Endothelial cell (in vitro differentiated cells): ENCODE measurements around the gene MARF1. TPM values are rescaled to one million over a fixed set of nuclear protein-coding genes. Genes with fewer than 3 reads are reported as not detected.
"Not testable (repeated sequence)": the region's sequence is repeated elsewhere in the genome, so short reads cannot be mapped to it uniquely, and the experiment has no call there.

ENCODE experiments used
- DNase-seq: peaks from one replicate; pipeline ENCODE4 v3.0.0; 2021; ENCODE audit warnings: low spot score
- H3K27ac Mint-ChIP-seq: one replicate; pipeline ENCODE4 v1.8.0; 2021; ENCODE audit warnings: mixed read lengths, inconsistent platforms; ENCODE audit not compliant: unreplicated experiment
- H3K27me3 Mint-ChIP-seq: one replicate; pipeline ENCODE4 v1.8.0; 2021; ENCODE audit warnings: mild to moderate bottlenecking, moderate library complexity, mixed read lengths, inconsistent platforms; ENCODE audit not compliant: unreplicated experiment
- H3K36me3 Mint-ChIP-seq: one replicate; pipeline ENCODE4 v1.8.0; 2021; ENCODE audit warnings: mild to moderate bottlenecking, low read depth, mixed read lengths, inconsistent platforms; ENCODE audit not compliant: unreplicated experiment
- H3K4me1 Mint-ChIP-seq: one replicate; pipeline ENCODE4 v1.8.0; 2021; ENCODE audit warnings: mild to moderate bottlenecking, mixed read lengths, inconsistent platforms; ENCODE audit not compliant: unreplicated experiment
- H3K4me3 Mint-ChIP-seq: one replicate; pipeline ENCODE4 v1.8.0; 2021; ENCODE audit warnings: mild to moderate bottlenecking, mixed read lengths, inconsistent platforms; ENCODE audit not compliant: unreplicated experiment
- H3K9me3 Mint-ChIP-seq: one replicate; pipeline ENCODE4 v1.8.0; 2021; ENCODE audit warnings: mixed read lengths, inconsistent platforms; ENCODE audit not compliant: unreplicated experiment
- CTCF ChIP-seq: fragments of 200-600 bp; sonication (generic); IDR thresholded peaks from one replicate; pipeline ENCODE4 v1.5.0; 2021; ENCODE audit warnings: antibody characterized with exemption; ENCODE audit not compliant: unreplicated experiment
- total RNA-seq: library from RNA; stranded (reverse); fragmentation: NEBNext Ultra II Directional; extraction: Animal tissue kit (Norgen Biotek cat#: 25700); gene quantifications from one replicate; pipeline ENCODE4 v1.2.1, GENCODE V29; 2021; ENCODE audit not compliant: unreplicated experiment

The MARF1 gene
- total RNA-seq, 1 donor from 2014 or later: 55.2 TPM

- Mint-ChIP-seq H3K36me3 (no peaks in the 10 kb centered on the region), H3K4me1 (peaks cover 5% of the 10 kb centered on the region), H3K27ac (no peak overlapping the region), H3K4me3 (no peak overlapping the region), H3K9me3 (no peaks in the 10 kb centered on the region), H3K27me3 (peaks cover 9% of the 10 kb centered on the region)
- no peak for DNase-seq
- TF ChIP-seq CTCF: no peak
Measured at GRCh38 chr16:15653227-15653626, 10.3 kb upstream of the MARF1 start.

- Mint-ChIP-seq H3K27ac (no peak overlapping the region), H3K4me3 (no peak overlapping the region), H3K36me3 (no peaks in the 10 kb centered on the region), H3K9me3 (no peaks in the 10 kb centered on the region), H3K27me3 (peaks cover 9% of the 10 kb centered on the region), H3K4me1 (peaks cover 5% of the 10 kb centered on the region)
- TF ChIP-seq CTCF: no peak
- DNase-seq: no peak
Measured at GRCh38 chr16:15652293-15653001, 9.5 kb upstream of the MARF1 start.

- Mint-ChIP-seq H3K9me3 (no peaks in the 10 kb centered on the region), H3K27ac (peak overlapping the region; percentile 82), H3K27me3 (peaks cover 6% of the 10 kb centered on the region), H3K4me1 (peaks cover 5% of the 10 kb centered on the region), H3K36me3 (no peaks in the 10 kb centered on the region), H3K4me3 (peak overlapping the region; percentile 98)
- no peak for TF ChIP-seq CTCF
- peak; percentile 10 for DNase-seq
Measured at GRCh38 chr16:15650698-15651171, 7.8 kb upstream of the MARF1 start.

- H3K4me1 Mint-ChIP-seq: peaks cover 5% of the 10 kb centered on the region
- H3K27ac Mint-ChIP-seq: peak within 1 kb of the TSS; percentile 82
- H3K36me3 Mint-ChIP-seq: no peaks in the 10 kb centered on the region
- DNase-seq: peak; percentile 93
- peak within 1 kb of the TSS; percentile 98 for H3K4me3 Mint-ChIP-seq
- TF ChIP-seq CTCF: no peak
- peaks cover 6% of the 10 kb centered on the region for H3K27me3 Mint-ChIP-seq
- no peaks in the 10 kb centered on the region for H3K9me3 Mint-ChIP-seq
Measured at GRCh38 chr16:15650019-15650697, 7.2 kb upstream of the MARF1 start, which contains the start of gene NDE1. Gene NDE1 (plus strand): TSS chr16:15650245. CDS start chr16:15664779, 14,534 bp downstream.

- H3K36me3 Mint-ChIP-seq: no peaks in the 10 kb centered on the region
- H3K4me3 Mint-ChIP-seq: peak overlapping the region; percentile 86
- DNase-seq: no peak
- no peak for TF ChIP-seq CTCF
- peaks cover 6% of the 10 kb centered on the region for H3K27me3 Mint-ChIP-seq
- H3K4me1 Mint-ChIP-seq: peaks cover 5% of the 10 kb centered on the region
- no peaks in the 10 kb centered on the region for H3K9me3 Mint-ChIP-seq
- no peak overlapping the region for H3K27ac Mint-ChIP-seq
Measured at GRCh38 chr16:15649727-15650018, 6.7 kb upstream of the MARF1 start.

- not testable (repeated sequence) for H3K9me3 Mint-ChIP-seq, H3K36me3 Mint-ChIP-seq, H3K27ac Mint-ChIP-seq, H3K4me1 Mint-ChIP-seq, DNase-seq, H3K27me3 Mint-ChIP-seq
- H3K4me3 Mint-ChIP-seq: peak overlapping the region; percentile 86
Measured at GRCh38 chr16:15649311-15649710, 6.4 kb upstream of the MARF1 start.
